WTC11 (cell line): ENCODE measurements around the gene PDZRN3.

Source experiments
- ATF1 ChIP-seq: sonication (generic); formaldehyde crosslinking; IDR thresholded peaks from 2 replicates; pipeline ENCODE4 v1.8.1; 2023; ENCODE audit warnings: mild to moderate bottlenecking, moderate library complexity, missing genetic modification reagents
- CDX4 ChIP-seq: fragments of 250-450 bp; sonication (Bioruptor Pico); IDR thresholded peaks from 2 replicates; pipeline ENCODE4 v1.9.0; 2021; ENCODE audit warnings: moderate library complexity, mild to moderate bottlenecking, inconsistent platforms, borderline replicate concordance
- E2F5 ChIP-seq: sonication (generic); formaldehyde crosslinking; IDR thresholded peaks from 2 replicates; pipeline ENCODE4 v1.8.1; 2022; ENCODE audit warnings: mild to moderate bottlenecking, moderate library complexity, missing genetic modification reagents
- FOXP1 ChIP-seq: sonication (generic); formaldehyde crosslinking; IDR thresholded peaks from 2 replicates; pipeline ENCODE4 v1.8.0; 2022; ENCODE audit warnings: missing genetic modification reagents, mild to moderate bottlenecking, moderate library complexity, borderline replicate concordance
- FOXP4 ChIP-seq: sonication (generic); formaldehyde crosslinking; IDR thresholded peaks from 2 replicates; pipeline ENCODE4 v1.8.0; 2022; ENCODE audit warnings: mild to moderate bottlenecking, missing genetic modification reagents
- NFYB ChIP-seq: sonication (generic); formaldehyde crosslinking; conservative IDR thresholded peaks from 2 replicates; pipeline ENCODE4 v1.8.0; 2022; ENCODE audit warnings: low read depth, missing genetic modification reagents
- NR2C2 ChIP-seq: sonication (generic); formaldehyde crosslinking; IDR thresholded peaks from 2 replicates; pipeline ENCODE4 v1.8.0; 2022; ENCODE audit warnings: mild to moderate bottlenecking, missing genetic modification reagents
- RELA ChIP-seq: sonication (generic); formaldehyde crosslinking; IDR thresholded peaks from 2 replicates; pipeline ENCODE4 v1.8.1; 2022; ENCODE audit warnings: missing genetic modification reagents, mild to moderate bottlenecking, borderline replicate concordance
- SMAD4 ChIP-seq: sonication (generic); formaldehyde crosslinking; IDR thresholded peaks from 2 replicates; pipeline ENCODE4 v1.8.0; 2022; ENCODE audit warnings: mild to moderate bottlenecking, missing genetic modification reagents
- SP1 ChIP-seq: sonication (generic); formaldehyde crosslinking; conservative IDR thresholded peaks from 2 replicates; pipeline ENCODE4 v1.8.1; 2022; ENCODE audit warnings: missing genetic modification reagents
- TF ChIP-seq, protein P1 (sequence below): fragments of 250-450 bp; sonication (Bioruptor Pico); conservative IDR thresholded peaks from 2 replicates; pipeline ENCODE4 v1.9.0; 2021; ENCODE audit warnings: mild to moderate bottlenecking
- TF ChIP-seq, protein P2 (sequence below): fragments of 200-600 bp; IDR thresholded peaks from 2 replicates; pipeline ENCODE4 v1.8.0; 2022; ENCODE audit warnings: antibody characterized with exemption
- TF ChIP-seq, protein P3 (sequence below): sonication (generic); formaldehyde crosslinking; IDR thresholded peaks from 2 replicates; pipeline ENCODE4 v1.8.1; 2023; ENCODE audit warnings: mild to moderate bottlenecking, missing genetic modification reagents
- TF ChIP-seq, protein P4 (sequence below): sonication (generic); formaldehyde crosslinking; conservative IDR thresholded peaks from 2 replicates; pipeline ENCODE4 v1.8.1; 2022; ENCODE audit warnings: mild to moderate bottlenecking, missing genetic modification reagents

DNA sequence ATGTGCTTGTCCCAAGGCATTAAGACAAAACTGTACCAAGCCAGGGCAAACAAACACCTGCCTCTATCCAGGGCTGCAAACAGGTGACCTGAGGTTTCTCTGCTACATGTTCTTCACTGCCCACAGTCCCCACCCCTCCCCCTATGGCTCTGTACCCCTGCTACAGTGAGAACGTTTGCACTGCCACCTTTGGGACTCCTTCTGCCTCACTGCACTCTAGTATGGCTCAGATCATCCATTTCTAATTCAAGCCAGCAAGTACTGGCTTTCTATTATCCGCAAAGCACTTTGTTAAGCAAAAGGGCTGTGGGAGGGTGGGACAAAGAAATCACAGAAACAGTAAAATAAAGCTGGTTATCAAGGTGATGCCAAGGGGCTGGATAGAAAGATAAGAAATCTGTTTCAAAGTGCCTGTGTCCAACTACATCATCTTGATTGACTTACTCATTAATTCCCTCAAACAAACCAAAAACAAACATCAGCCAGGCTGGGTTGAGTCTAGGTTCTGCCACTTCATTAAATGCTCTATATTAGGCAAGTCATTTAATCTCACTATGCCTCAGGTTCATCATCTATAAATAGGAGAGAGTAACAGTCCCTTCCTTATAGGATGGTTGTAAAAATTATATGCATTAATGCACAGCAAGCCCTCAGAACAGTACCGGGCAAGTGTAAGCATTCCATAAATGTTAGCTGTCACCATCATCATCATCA is 95.3 kb downstream of the PDZRN3 start:
- no peak for TF ChIP-seq CDX4 (CRISPR knock-in tag)
- TF ChIP-seq FOXP4 (CRISPR knock-in tag) = no peak
- TF ChIP-seq, protein P1, sequence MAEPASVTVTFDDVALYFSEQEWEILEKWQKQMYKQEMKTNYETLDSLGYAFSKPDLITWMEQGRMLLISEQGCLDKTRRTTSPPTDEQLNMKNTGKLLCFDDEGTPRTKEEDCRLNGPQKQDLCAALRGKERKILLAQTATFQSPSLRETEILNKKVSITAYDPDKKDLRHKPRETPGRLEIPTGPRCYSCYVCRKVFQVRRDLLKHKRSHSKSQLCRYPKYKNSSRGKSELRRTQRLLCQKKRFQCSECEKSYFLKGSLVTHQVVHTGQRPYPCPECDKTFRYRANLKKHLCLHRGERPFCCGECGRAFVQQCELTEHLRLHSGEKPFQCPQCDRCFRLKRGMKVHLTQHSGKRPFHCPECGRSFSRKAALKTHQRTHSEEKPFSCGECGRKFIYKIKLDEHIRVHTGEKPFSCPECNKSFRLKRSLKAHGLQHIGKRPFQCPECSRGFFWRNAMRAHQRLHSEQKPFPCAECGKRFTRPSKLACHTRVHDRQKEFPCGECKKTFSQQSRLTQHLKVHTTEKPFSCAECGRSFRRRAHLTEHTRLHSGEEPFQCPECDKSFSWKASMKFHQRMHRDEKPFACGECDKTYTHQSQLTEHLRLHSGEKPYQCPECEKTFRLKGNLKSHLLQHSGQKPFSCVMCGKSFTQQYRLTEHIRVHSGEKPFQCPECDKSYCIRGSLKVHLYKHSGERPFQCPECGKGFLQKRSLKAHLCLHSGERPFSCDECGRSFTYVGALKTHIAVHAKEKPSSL = no peak
- TF ChIP-seq, protein P2, sequence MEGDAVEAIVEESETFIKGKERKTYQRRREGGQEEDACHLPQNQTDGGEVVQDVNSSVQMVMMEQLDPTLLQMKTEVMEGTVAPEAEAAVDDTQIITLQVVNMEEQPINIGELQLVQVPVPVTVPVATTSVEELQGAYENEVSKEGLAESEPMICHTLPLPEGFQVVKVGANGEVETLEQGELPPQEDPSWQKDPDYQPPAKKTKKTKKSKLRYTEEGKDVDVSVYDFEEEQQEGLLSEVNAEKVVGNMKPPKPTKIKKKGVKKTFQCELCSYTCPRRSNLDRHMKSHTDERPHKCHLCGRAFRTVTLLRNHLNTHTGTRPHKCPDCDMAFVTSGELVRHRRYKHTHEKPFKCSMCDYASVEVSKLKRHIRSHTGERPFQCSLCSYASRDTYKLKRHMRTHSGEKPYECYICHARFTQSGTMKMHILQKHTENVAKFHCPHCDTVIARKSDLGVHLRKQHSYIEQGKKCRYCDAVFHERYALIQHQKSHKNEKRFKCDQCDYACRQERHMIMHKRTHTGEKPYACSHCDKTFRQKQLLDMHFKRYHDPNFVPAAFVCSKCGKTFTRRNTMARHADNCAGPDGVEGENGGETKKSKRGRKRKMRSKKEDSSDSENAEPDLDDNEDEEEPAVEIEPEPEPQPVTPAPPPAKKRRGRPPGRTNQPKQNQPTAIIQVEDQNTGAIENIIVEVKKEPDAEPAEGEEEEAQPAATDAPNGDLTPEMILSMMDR = no peak
- no peak for TF ChIP-seq E2F5 (CRISPR knock-in tag)
- no peak for TF ChIP-seq NFYB
- TF ChIP-seq, protein P3, sequence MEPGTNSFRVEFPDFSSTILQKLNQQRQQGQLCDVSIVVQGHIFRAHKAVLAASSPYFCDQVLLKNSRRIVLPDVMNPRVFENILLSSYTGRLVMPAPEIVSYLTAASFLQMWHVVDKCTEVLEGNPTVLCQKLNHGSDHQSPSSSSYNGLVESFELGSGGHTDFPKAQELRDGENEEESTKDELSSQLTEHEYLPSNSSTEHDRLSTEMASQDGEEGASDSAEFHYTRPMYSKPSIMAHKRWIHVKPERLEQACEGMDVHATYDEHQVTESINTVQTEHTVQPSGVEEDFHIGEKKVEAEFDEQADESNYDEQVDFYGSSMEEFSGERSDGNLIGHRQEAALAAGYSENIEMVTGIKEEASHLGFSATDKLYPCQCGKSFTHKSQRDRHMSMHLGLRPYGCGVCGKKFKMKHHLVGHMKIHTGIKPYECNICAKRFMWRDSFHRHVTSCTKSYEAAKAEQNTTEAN = no peak
- TF ChIP-seq ATF1 (CRISPR knock-in tag) = no peak
- TF ChIP-seq SMAD4 (CRISPR knock-in tag) = no peak
- TF ChIP-seq SP1 (CRISPR knock-in tag) = no peak
- no peak for TF ChIP-seq NR2C2 (CRISPR knock-in tag)
- no peak for TF ChIP-seq FOXP1
- TF ChIP-seq, protein P4, sequence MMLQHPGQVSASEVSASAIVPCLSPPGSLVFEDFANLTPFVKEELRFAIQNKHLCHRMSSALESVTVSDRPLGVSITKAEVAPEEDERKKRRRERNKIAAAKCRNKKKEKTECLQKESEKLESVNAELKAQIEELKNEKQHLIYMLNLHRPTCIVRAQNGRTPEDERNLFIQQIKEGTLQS (CRISPR knock-in tag) = no peak
- no peak for TF ChIP-seq RELA (CRISPR knock-in tag)
